Iris pigment epithelial cell (primary cell): ENCODE data around the gene JCHAIN.
"Not testable (repeated sequence)": the region's sequence is repeated elsewhere in the genome, so short reads cannot be mapped to it uniquely, and the experiment has no call there.

Experiments used
- DNase-seq: peaks from one replicate; pipeline ENCODE4 v3.0.0-alpha.2; 2011; ENCODE audit warnings: low read depth

The JCHAIN gene

DNA sequence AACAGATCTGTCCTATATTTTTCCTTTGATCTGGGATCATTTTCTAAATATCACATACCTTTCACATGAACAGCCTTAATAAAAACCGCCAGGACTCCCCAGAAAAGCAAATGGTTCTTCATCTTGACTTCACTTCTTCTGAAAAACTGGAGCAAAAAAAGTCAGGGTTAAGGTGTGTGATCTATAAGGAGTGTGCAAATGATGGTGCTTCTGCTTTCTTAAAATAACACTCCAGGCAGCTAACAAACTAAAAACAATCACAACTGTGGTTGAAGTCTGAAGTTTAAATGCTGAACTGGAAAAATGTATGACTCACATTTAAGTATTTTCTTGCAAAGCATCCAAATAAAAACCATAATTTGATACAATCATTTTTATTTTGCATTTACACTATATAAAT, at the start of gene JCHAIN:
Gene JCHAIN, minus strand, starts transcription at position 140 of the 400 bp plus-strand sequence. Its CDS starts 18 bp downstream, at position 122.
- peak; percentile 55 for DNase-seq

DNA sequence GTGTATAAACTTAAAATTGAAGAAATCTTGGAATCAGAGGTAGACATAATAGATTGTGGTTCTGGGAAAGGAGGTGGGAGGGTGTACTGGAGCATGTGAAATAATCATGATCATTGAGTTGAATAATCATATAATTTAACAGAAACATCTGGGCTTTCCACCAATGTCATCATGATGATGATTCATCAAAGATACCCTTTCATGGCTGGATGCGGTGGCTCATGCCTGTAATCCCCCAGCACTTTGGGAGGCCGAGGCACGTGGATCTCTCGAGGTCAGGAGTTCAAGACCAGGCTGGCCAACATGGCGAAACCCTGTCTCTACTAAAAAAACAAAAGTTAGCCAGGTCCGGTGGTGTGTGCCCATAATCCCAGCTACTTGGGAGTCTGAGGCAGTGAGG, 48.8 kb upstream of the JCHAIN start:
- DNase-seq: peak; percentile 67

DNA sequence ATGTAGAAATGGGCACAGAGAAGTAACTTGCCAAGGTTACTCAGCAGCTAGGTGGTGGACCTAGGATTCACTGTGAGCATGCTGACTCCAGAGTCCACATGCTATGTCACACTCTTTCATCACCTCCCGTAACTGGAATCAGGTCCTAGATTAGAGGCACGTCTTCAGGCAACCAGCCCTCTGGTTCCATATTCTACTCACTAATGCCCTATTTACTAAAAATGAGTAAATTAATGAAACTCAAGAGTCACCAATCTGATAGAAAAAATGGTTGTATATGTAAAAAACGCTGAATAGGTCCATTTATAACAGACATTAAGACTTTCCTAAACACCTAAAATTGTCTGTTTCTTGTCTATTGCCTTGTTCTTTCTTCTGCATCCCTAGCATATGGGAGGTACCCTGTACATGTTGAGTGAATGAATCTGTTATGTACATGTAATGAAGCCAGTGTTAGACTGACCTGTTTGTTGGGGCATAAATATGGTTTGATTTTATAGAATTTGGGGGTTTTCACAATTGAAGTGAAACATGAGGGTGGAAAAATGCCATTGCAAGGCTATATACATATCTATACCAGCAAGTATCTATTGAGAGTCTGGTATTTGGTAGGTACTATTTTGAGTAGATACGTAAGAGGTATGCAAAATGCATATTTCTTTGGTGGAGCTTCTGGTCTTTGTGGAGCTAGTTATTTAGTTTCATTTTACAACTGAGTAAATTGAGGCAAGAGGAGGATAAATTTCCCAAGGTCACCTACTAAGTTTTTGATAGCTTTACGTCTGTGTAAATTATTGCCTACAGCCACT, 48.0 kb upstream of the JCHAIN start:
- no peak for DNase-seq

DNA sequence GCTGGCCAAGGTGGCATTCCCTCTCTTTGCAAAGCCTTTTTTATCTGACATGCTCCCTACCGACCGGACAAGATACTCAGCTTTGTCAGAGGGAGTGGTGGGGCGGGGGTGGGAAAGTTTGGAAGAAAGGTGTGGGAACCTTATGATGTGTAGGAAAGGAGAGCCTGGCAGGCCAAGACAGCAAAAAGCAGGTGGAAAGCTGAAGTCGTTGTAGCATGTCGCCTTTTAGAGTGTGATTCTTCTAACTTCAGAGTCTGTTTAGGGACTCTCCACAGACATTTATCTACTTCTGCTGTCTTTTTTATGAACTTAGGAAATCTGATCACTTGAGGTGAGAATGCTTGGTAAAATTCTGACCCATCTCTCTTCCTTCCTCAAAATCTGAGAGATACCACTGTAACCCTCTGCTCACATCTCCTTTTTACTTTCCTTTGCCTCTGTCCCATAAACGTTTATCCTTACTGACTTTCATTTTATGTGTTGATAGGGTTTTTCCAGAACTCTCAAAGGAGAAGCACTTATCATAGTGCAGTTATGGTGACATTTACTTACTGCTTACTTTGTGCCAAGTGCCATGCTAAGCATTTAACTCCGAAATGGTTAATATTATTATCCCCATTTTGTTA, 47.3 kb upstream of the JCHAIN start:
- DNase-seq: no peak

DNA sequence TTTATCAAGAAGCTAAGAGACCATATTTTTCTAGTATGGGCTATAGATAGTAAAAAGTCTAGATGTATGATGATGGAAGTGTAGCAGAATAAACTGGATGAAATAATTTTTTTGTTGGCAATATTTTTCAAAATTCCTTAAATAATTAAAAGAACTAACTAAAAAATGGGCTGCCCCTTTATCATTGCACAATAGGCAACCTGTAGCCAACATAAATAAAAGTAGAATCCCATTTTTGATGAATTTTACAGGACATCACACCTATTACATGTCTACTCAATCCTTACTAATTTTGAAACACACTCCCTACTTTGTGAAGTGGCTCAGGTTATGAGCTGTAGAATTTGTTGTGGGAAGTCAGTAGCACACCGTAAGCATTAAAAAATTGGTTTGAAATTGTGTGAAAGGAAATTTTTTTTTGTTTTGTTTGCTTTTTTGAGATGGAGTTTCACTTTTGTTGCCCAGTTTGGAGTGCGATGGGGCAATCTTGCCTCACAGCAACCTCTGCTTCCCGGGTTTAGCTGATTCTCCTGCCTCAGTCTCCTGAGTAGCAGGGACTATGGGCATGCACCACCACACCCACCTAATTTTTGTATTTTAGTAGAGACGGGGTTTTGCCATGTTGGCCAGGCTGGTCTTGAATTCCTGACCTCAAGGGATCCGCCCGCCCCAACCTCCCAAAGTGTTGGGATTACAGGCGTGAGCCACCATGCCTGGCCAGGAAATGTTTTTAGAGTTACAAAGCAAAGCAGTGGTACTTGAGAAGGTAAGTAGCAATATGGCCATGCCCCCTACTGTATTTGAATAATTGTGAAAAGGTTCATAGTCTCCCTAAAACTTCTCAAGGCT, 46.5 kb upstream of the JCHAIN start:
- no peak for DNase-seq

DNA sequence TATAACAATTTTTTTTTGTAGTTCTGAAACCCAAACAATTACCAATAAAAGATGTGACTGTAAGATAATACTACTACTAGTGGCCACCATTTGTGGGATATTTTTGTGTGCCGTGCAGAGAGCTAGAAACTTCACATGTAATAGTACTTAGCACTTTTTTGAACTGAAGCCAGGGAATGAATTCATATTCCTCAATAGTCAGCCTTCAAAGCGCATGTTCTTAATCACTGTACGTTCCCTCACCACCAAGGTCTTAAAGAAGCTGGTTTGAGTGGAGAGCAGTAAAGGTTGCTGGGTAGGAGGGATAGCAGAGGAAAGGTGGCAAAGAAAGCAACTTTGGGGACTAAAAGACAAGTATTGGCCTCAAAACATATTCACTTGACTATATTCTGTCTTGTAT, 45.8 kb upstream of the JCHAIN start:
- peak; percentile 63 for DNase-seq

DNA sequence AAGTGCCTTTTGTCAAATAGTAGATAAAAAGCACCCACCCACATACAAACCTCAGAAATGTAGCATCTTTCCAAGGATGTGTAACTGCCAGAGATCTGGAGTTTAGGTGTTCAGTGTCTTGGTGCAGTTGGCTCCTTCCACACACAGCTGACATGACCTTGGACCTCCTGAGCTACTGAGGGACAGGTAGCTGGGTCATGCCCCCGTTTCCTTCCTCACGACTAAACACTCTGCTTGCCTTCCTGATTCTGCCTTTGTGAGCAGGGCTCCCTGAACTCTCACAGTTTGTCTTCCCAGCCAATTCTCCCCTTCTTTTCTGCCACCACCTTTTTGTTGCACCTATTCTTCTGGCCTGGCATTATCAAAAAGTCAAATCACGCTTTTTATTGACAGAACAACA, 45.3 kb upstream of the JCHAIN start:
- DNase-seq: no peak

DNA sequence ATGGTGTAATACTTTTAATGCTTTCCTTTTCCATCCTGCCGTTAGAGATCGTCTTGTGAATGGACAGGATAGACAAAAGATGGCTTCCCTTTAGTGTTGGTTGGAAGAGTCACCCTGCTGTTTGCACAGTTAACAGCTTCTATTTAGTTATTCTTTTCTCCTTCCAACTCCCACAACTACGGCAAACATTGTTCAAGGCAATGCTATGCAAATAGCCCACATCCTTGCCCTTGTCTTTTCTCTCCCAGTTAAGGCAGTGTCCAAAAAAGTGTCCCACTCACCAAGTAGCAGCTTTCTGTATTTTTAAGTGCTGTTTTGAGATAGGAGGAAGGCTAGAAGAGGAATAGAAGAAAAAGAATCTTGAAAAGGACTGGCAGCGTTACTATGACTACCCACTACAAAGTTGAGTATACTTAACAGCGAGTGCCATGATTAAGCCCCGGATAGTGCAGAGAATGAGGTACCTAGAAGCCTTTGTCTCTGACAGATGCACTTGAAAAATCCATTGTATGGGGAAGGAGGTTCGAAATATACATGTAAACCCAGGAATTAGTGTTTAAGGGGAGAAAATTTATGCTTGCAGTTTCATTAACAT, 43.4 kb upstream of the JCHAIN start:
- no peak for DNase-seq

DNA sequence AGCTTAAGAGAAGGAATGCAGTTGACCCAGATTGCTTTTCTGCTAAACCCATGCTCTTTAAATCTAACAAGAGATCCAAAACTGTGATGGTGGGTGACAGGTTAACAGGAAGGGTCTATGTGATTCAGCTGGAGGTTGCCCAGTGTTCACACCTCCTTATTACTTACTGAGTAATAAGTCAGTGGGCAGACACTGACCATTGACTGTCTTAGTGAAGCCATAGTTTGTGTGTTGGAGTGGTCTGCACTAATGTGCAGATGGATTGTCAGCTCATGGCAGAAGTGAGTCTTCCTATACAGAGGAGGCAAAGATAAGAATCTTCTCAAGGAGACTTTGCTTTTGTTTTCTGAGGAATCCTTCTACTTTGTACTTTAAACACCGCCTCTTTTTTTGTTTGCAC, 40.2 kb upstream of the JCHAIN start:
- DNase-seq: no peak

DNA sequence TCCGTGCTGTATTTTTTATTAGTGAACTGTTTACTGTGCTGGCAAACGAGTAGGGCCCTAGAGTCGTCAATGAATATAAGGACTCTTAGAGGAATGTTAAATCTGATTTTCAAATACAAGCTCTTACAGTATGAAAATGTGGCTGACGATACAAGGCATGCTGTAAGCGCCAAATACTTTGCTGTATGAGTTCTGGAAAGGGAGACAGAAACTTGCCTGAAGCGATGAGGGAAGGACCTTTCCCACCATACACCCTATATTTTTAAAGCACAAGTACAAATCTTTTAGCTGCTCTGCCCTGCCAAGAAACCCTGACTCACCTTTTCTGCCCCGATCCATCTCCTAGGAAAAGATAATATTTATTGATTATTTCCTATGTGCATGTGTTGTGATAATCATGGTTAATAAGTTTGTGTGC, 39.7 kb upstream of the JCHAIN start:
- DNase-seq: peak; percentile 42

DNA sequence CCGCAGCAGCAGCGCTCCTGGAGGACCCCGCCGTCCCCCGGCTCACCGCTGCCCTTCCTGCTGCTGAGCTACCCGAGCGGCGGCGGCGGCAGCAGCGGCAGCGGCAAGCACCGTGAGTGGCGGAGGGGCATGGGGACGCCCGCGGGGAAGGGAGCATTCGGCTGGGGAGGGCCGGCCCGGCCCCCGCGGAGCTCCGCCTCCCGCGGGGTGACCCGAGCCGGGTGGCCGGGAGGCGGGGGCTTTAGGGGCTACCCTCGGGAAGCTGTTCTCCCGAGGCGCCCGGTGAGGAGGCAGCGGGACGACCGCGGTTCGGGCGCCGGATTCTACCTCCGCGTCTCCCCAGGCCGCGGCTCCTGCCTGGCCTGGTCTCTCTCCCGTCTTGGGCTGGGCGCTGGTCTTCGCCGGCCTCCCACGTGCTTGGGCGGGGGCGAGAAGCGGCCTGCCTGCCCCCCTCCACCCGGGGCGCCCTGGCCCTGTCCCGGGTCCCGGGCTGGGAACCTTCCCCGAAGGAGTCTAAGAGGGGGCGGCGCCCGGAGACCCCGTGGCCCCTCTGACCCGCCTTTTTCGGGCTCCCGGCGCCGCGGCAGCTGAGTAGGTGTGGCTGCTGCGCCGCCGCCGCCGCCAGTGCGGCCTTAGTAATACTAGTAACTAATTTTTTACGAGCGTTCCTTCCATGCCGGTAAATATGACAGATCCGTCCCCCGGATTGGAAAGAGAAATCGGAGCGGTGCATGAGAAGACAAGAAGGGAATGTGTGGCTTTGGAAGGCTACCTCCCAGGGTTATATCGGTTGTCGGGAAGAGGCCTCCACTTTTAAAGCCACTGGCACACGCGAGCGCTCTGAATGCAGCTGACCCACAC, 39.1 kb upstream of the JCHAIN start:
- DNase-seq: peak; percentile 67

DNA sequence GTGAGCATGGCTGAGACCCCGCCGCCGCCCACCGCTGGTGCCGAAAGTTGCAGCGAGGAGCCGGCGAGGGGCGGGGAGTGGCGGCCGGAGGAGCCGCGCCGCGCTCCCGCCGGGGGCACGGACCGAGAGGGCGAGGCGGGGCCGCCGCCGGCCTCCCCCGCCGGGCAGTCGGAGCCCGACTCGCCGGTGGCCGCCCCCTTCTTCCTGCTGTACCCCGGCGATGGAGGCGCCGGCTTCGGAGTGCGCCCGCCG, 38.5 kb upstream of the JCHAIN start:
- no peak for DNase-seq

DNA sequence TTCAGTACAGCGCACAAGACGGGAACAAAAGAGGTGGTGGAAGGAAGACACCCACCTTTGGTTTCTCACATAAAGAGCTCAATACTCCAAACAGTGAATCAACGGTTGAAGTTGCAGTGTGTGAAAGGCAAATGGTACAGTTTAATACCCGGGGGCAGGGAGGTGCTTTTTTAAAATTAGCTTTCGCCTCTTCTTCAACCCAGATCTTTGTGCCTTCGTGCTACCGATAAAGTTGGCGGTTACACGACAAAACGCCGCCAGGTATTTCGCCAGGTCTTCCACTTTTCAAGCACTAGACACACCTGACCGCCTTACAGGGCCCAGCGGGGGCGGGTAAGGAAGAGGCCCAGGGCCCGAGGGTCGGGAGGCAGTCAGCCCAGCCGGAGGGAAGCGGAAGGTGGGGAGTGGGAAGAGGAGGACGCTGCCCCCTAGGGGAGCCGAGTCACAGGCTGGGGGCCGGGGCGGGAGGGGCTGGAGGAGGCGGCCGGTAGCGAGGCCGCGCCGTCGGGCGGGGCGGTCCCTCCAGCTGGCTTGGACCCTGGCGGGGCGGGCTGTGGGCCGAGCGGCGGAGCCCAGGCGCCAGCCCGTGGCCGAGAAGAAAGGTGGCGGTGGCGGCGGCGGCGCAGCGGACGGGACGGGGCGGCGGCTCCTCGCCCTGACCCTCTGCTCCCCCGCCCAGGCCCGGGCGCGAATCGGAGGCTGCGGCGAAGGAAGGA, 38.1 kb upstream of the JCHAIN start:
- peak; percentile 60 for DNase-seq

DNA sequence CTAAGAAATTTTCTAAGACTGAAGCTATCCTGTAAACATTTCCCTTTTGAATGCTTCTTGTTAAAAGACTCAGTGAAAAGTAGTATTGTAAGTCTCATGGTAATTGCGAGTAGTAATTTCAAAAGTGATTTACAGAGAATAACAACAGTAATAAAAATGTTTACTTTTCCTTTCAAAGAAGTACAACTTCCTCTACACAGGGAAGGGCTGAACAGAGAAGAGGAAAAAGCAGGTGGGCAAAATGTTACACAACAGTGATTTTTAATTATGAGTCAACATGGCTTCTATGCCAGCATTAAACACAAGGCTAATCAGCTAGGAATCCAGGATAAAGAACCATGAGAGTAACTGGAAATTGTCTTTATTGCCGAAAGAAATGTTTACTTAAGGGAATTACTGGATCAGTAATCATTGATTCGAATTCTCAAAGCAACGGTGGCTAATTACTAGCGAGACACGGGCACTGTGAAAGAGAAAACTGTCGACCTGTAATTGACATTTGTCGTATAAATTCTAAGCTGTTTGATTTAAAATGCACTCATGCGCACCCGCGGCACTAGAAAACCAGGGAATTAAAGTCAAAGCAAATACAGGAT, 37.4 kb upstream of the JCHAIN start:
- DNase-seq: peak; percentile 60

DNA sequence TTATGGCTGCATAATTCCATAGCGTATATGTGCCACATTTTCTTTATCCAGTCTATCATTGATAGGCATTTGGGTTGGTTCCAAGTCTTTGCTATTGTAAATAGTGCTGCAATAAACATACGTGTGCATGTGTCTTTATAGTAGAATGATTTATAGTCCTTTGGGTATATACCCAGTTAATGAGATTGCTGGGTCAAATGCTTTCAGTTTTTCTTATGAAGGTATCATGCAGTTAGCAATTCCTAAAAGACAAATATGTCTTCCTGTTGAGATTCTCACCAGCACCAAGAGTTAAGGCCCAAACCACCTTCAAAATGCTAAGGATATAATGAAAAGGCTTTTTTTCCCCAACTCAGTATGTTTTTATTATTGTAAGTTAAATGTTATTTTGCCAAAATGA, 36.3 kb upstream of the JCHAIN start:
- DNase-seq: not testable (repeated sequence)

DNA sequence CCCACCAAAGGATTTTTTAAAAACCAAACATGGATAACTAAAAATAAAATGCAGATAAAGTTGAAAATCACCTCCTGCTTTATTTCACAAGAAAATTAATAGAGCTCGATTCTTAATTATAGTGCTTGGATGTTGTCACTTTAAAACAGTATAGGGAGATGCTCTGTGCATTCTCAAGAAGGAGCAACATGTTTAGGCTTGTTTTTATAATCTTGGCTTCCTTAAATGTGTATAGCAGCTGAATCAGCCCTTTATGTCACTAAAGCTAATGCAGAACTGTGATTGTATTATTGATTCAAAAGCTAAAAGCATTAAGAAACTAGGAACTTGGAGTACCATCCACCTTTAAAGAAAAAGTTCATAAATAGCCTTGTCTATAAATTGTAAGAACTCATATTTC, 35.0 kb upstream of the JCHAIN start:
- no peak for DNase-seq

DNA sequence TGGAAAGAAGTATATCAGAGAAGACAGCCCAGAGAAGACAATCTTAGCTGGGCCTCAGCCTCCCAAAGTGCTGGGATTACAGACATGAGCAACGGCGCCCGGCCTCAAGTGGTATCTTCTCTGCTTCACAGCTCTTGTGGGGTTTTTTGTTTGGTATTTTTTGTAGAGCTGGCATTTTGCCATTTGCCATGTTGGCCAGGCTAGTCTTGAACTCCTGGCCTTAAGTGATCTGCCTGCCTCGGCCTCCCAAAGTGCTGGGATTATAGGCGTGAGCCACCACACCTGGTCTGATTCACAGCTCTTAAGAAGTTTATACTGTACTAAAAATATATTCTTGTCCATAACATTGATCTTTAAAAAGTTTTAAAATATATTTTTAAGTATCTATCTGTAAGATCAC, 34.4 kb upstream of the JCHAIN start:
- no peak for DNase-seq

DNA sequence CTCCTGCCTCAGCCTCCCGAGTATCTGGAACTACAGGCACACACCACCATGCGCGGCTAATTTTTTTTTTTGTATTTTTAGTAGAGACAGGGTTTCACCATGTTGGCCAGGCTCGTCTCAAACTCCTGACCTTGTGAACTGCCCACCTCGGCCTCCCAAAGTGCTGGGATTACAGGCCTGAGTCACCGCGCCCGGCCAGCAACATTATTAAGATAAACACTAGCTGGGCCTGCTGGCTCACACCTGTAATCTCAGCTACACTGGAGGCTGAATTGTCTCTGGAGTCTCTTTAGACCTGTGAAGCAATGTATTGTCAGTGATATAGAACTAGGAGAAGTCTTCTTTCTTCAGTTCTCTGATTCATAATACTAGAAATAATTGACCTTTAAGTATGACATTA, 32.1 kb upstream of the JCHAIN start:
- peak; percentile 45 for DNase-seq

DNA sequence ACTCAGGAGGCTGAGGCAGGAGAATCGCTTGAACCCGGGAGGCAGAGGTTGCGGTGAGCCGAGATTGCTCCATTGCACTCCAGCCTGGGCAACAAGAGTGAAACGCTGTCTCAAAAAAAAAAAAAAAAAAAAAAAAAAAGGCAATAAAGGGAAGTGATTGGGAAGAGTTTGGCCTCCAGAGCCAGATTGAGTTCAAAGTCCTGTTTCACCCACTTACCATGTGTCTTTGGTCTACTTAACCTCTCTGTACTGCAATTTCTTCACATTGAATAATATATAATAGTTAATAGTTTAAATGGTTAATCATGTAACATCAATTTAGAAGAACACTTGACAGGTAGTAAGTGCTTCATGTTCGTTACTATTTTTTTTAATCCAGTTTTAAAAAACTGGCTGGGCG, 28.3 kb upstream of the JCHAIN start:
- DNase-seq: not testable (repeated sequence)

DNA sequence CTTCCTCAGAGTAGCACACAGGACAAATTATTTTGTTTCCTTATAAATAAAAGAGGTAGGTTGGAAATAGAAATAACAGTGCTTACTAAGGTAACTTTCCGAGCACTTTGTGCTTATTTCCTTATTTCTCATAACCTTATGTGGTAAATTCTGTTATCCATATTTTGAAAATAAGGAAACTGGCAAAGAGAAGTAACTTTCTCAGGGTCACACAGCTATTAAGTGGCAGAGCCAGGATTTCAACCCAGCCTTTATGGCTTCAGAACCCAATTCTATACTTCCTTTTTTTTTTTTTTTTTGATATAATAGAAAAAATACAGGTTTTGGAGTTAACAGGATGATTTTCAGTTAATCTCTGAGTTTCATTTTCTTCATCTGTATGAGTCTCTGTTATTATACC, 25.4 kb upstream of the JCHAIN start:
- no peak for DNase-seq

DNA sequence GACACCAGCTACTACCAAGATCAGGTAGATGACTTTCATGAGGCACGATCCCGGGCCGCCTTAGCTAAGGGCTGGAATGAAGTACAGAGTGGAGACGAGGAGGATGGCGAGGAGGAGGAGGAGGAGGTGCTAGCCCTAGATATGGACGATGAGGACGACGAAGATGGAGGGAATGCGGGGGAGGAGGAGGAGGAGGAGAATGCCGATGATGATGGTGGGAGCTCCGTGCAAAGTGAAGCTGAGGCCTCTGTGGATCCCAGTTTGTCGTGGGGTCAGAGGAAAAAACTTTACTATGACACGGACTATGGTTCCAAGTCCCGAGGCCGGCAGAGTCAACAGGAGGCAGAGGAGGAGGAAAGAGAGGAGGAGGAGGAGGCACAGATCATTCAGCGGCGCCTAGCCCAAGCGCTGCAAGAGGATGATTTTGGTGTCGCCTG, 22.5 kb upstream of the JCHAIN start:
- DNase-seq: peak; percentile 36
